Progenitor cell of endocrine pancreas (in vitro differentiated cells): ENCODE data around the gene CD40LG. TPM values are rescaled to one million over a fixed set of nuclear protein-coding genes. Genes with fewer than 3 reads are reported as not detected.

ENCODE experiments used
- DNase-seq: peaks from one replicate; pipeline ENCODE4 v3.0.0; 2021; ENCODE audit warnings: low spot score; ENCODE audit not compliant: unreplicated experiment
- H3K27ac Mint-ChIP-seq: 2 replicates; pipeline ENCODE4 v1.8.0; 2021; ENCODE audit warnings: mild to moderate bottlenecking, moderate library complexity, mixed read lengths
- H3K27me3 Mint-ChIP-seq: 2 replicates; pipeline ENCODE4 v1.8.0; 2021; ENCODE audit warnings: mixed read lengths
- H3K36me3 Mint-ChIP-seq: 2 replicates; pipeline ENCODE4 v1.8.0; 2022; ENCODE audit warnings: mixed read lengths; ENCODE audit not compliant: insufficient read depth
- H3K4me1 Mint-ChIP-seq: 2 replicates; pipeline ENCODE4 v1.8.0; 2021; ENCODE audit warnings: low read depth, mixed read lengths
- H3K4me3 Mint-ChIP-seq: 2 replicates; pipeline ENCODE4 v1.8.0; 2021; ENCODE audit warnings: low read depth, mild to moderate bottlenecking, moderate library complexity, mixed read lengths
- H3K9me3 Mint-ChIP-seq: 2 replicates; pipeline ENCODE4 v1.8.0; 2021; ENCODE audit warnings: low read depth, mixed read lengths
- total RNA-seq: library from RNA; stranded (reverse); gene quantifications from 2 replicates; pipeline ENCODE4 v1.2.1, GENCODE V29; 2021
- TF ChIP-seq, protein P1 (sequence below): fragments of 200-600 bp; sonication (generic); IDR thresholded peaks from one replicate; pipeline ENCODE4 v1.5.0; 2021; ENCODE audit warnings: antibody characterized with exemption, mild to moderate bottlenecking; ENCODE audit not compliant: unreplicated experiment

Gene CD40LG
- total RNA-seq, 1 donor from 2014 or later = not detected

- TF ChIP-seq, protein P1, sequence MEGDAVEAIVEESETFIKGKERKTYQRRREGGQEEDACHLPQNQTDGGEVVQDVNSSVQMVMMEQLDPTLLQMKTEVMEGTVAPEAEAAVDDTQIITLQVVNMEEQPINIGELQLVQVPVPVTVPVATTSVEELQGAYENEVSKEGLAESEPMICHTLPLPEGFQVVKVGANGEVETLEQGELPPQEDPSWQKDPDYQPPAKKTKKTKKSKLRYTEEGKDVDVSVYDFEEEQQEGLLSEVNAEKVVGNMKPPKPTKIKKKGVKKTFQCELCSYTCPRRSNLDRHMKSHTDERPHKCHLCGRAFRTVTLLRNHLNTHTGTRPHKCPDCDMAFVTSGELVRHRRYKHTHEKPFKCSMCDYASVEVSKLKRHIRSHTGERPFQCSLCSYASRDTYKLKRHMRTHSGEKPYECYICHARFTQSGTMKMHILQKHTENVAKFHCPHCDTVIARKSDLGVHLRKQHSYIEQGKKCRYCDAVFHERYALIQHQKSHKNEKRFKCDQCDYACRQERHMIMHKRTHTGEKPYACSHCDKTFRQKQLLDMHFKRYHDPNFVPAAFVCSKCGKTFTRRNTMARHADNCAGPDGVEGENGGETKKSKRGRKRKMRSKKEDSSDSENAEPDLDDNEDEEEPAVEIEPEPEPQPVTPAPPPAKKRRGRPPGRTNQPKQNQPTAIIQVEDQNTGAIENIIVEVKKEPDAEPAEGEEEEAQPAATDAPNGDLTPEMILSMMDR = no peak
- no peaks in the 10 kb centered on the region for H3K27me3 Mint-ChIP-seq
Observed at GRCh38 chrX:136646602-136647239, 1.2 kb upstream of the CD40LG start.

DNA sequence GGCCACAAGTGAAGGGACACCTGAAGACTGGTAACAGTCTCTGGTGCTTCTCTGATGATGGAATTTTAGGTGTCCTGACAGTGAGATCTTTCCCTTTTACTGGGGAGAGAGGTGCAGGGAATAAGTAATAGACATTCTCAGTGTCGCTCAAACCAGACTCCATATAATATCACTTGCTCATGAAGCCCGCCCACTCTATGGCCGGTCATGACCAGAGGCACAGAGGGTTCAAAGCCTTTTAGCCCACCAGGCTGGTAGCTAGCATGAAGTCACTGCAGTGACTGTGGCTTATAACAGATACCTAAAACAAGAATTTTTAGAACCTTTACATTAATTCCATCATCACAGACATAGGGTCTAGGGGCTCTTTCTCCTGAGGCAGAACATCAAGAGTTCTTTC, 2.9 kb downstream of the CD40LG start:
- Mint-ChIP-seq H3K4me3 (no peak overlapping the region), H3K9me3 (peaks cover 35% of the 10 kb centered on the region), H3K4me1 (peaks cover 2% of the 10 kb centered on the region), H3K36me3 (no peaks in the 10 kb centered on the region), H3K27me3 (no peaks in the 10 kb centered on the region), H3K27ac (no peak overlapping the region)
- TF ChIP-seq, protein P1 = no peak
- no peak for DNase-seq

More at GRCh38 chrX:136646602-136647239, 1.2 kb upstream of the CD40LG start:
- Mint-ChIP-seq H3K4me1 (peaks cover 2% of the 10 kb centered on the region), H3K36me3 (no peaks in the 10 kb centered on the region), H3K27ac (no peak overlapping the region), H3K4me3 (no peak overlapping the region), H3K9me3 (peaks cover 31% of the 10 kb centered on the region)
- DNase-seq = no peak

DNA sequence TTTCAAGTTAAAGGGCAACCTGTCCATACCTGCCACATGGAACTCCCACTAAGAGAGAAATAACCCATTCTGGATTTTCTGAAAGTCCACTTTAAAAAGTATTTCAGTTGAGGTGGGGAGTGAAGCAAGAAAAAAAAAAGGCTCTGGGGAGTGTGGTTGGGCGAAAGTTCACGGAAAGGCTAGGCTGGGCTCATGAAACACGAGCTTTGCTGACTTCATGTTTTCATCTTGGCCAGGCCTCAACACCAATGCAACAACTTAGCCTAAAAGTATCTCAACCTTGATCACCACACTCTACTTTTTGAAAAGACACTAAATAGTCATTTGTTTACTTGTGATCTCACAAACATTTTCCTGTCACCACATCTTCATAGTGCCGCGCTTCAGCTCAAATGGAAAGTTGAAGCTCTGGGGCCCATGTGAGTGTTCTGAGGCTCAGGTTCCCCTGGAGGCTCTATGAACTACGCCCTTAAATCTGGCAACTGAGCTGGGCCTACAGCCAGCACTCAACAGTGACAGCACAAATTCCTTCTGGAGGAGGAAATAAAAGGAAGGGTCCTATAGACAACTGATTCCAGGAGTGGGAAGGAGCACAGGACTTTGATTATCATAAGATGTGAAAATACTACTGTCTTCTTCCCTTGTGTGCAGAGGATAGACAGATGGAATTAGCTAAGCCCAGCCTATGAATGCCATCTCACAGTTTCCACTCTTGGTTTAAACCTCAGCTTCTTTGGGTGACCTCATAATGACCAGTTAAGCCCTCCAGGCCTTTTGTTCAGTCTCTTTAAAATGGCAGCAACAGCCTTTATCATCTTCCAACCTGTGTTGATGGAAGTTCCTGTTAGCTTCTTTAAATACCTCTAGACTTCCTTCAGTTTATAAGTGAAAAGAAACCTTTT, 5.1 kb downstream of the CD40LG start:
- peaks cover 2% of the 10 kb centered on the region for H3K27me3 Mint-ChIP-seq
- H3K9me3 Mint-ChIP-seq = peaks cover 27% of the 10 kb centered on the region
- no peak overlapping the region for H3K27ac Mint-ChIP-seq
- no peaks in the 10 kb centered on the region for H3K36me3 Mint-ChIP-seq
- TF ChIP-seq, protein P1 = no peak
- no peak for DNase-seq
- peaks cover 2% of the 10 kb centered on the region for H3K4me1 Mint-ChIP-seq
- no peak overlapping the region for H3K4me3 Mint-ChIP-seq

GRCh38 chrX:136656361-136656964, 8.5 kb downstream of the CD40LG start:
- no peaks in the 10 kb centered on the region for H3K36me3 Mint-ChIP-seq
- peaks cover 2% of the 10 kb centered on the region for H3K27me3 Mint-ChIP-seq
- no peak for DNase-seq
- H3K9me3 Mint-ChIP-seq = peaks cover 25% of the 10 kb centered on the region
- no peak overlapping the region for H3K27ac Mint-ChIP-seq
- TF ChIP-seq, protein P1 = no peak
- no peaks in the 10 kb centered on the region for H3K4me1 Mint-ChIP-seq
- no peak overlapping the region for H3K4me3 Mint-ChIP-seq

GRCh38 chrX:136658151-136658550, 10.2 kb downstream of the CD40LG start:
- H3K36me3 Mint-ChIP-seq = no peaks in the 10 kb centered on the region
- no peak for DNase-seq
- TF ChIP-seq, protein P1 = no peak
- H3K27ac Mint-ChIP-seq = no peak overlapping the region
- H3K4me3 Mint-ChIP-seq = no peak overlapping the region
- H3K4me1 Mint-ChIP-seq = no peaks in the 10 kb centered on the region
- H3K27me3 Mint-ChIP-seq = peaks cover 2% of the 10 kb centered on the region
- peaks cover 18% of the 10 kb centered on the region for H3K9me3 Mint-ChIP-seq
